GM21367 (cell line): ENCODE measurements around the gene MSH3.
"Not testable (repeated sequence)": the region's sequence is repeated elsewhere in the genome, so short reads cannot be mapped to it uniquely, and the experiment has no call there.

Experiments
- ATAC-seq: cut with Tn5 transposase; IDR thresholded peaks from one replicate; pipeline ENCODE4 v1.9.1; 2021; ENCODE audit not compliant: unreplicated experiment

The MSH3 gene

DNA sequence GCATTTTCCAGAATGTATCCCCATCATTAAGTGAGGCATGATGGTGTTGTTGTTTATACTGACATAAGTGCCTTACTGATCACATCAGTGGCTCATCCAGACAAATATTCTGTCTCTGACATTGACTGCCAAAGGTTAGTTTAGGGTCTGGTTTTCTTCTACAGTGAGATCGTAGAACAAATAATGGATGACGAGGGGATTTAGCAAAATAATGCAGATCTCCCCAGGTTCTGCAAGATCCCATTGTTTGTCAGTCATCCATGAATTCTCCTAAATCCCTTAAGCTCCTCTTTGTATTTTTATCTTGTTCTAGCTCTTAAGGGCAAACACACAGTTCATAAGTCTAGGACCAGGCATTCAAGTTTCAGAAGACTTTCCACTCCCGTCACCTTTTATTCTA is 93.5 kb downstream of the MSH3 start:
- ATAC-seq = no peak

DNA sequence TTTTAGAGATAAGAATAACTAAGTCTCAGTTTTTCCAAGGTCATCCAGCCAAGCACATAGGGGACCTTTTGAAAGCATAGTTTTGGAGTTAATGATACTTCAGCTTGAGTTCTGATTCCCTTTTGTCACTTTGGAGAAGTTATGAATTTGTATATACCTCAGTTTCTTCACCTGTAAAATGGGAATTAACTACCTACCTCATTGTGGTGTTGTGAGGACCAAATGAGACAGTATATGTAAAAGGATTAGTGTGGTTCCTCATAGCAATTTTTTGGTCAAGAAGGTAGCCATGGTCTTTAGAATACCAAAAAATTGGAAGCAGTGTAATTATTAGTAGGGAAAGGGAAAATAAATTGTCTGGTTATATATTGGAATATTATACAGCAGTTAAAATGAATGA is 98.0 kb downstream of the MSH3 start:
- ATAC-seq = no peak

GRCh38 chr5:80753712-80754111 is 99.3 kb downstream of the MSH3 start:
- no peak for ATAC-seq

GRCh38 chr5:80754900-80755299 is 100.4 kb downstream of the MSH3 start:
- peak; percentile 59 for ATAC-seq

GRCh38 chr5:80755626-80756025 is 101.2 kb downstream of the MSH3 start:
- ATAC-seq = peak; percentile 96

GRCh38 chr5:80756292-80756691 is 101.8 kb downstream of the MSH3 start:
- ATAC-seq = no peak

- ATAC-seq = no peak
Measured at GRCh38 chr5:80757290-80757689, 102.8 kb downstream of the MSH3 start.

DNA sequence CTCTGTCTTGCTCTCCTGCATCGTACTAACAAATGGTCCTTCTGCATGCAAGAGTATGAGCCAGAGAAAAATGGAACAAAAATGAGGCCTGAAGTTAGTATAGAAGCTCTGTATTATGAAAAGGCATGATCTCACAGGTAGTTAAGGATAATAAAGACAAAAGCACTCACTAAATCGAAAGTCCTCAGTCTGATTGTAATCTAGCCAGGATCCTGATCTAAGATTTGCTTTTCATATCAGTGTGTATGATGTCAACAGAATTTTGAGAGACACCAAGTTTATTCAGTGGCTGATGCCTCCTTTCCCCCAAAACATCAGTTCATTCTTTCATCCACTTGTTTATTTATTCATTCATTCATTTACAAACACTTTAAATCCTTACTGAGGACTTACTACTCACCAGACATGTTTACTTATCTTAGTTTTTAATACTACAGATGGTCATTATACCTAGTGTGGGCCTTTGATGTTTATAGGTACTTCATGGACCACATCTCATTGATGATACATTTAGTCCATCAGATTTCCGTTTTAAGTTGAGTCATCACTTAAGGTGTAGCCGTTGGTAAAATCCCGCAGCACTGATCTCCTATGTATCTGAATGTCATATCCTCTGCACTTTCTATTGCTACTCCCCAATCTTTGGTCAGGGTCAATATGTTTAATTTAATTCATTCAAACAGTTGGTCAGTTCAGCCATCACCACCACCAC is 105.6 kb downstream of the MSH3 start:
- ATAC-seq = no peak

GRCh38 chr5:80760680-80761079 is 106.2 kb downstream of the MSH3 start:
- ATAC-seq = no peak

- no peak for ATAC-seq
Measured at GRCh38 chr5:80761176-80761575, 106.7 kb downstream of the MSH3 start.

DNA sequence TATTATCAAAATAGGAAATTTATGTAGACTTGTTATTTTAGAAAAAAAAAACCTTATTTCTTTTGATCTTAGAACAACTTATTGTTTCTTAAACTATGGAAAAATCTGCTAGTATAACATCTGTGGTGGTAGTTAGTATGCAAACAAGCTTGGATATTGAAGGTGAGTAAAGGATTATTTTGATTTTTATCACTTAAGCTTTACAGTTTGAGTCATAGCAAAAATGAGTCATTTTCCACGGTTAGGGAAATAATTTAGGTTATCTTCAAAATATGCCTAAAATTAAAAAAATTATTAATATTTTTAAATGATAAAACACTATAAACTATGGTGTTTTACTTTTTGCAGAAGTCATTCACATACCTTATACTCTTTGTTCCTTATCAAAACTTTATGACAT is 107.5 kb downstream of the MSH3 start:
- ATAC-seq = no peak

GRCh38 chr5:80762573-80762972 is 108.1 kb downstream of the MSH3 start:
- ATAC-seq = no peak

- ATAC-seq = no peak
Measured at GRCh38 chr5:80763211-80763610, 108.8 kb downstream of the MSH3 start.

DNA sequence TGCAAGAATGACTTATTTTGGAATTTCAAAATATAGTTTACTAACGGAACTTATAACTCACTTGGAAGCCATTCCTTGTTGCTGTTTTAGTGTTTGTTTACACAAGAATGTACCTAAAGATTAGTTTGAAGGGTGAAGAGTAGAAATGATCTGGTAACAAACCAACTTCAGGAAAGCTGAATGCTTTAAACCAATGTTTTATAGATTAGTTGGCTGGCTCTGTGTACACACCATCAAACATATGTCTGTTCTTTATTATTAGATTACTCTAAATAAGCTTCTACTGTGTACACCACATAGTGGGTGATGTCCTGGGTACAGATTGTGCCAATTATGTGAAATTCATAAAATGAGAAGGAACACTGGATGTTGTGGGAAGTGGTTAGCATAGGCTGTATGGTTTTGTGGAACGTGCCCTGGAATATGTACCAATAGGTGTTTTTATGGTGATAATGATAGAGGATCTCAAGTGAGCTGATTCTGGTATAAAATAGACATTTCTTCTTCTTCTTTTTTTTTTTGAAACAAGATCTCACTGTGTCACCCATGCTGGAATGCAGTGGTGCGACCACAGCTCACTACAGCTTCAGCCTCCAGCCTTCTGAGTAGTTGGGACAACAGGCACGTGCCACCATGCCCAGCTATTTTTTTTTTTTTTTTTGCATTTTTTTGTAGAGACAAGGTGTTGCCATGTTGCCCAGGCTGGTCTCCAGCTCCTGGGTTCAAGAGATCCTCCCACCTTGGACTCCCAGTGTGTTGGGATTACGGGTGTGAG is 109.6 kb downstream of the MSH3 start:
- no peak for ATAC-seq

DNA sequence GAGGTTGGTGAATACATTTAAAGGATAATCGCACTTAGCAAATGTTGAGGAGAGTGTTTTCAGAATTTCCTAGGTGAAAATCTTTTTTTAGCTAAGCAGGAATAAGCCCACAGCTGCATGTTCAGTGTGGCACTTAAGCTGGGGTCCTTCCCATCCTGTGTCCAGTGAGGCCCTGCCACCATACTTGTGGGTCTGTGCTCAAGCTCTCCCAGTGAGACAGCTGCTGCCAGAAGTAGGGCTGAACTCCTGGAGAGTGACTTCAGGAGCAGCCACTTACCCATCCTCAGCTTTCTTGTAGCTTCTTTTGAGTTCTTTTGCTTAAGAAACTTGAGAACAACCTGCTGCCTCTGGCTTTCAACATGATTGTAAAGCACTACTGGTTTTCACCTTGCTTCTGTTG is 110.3 kb downstream of the MSH3 start:
- no peak for ATAC-seq

DNA sequence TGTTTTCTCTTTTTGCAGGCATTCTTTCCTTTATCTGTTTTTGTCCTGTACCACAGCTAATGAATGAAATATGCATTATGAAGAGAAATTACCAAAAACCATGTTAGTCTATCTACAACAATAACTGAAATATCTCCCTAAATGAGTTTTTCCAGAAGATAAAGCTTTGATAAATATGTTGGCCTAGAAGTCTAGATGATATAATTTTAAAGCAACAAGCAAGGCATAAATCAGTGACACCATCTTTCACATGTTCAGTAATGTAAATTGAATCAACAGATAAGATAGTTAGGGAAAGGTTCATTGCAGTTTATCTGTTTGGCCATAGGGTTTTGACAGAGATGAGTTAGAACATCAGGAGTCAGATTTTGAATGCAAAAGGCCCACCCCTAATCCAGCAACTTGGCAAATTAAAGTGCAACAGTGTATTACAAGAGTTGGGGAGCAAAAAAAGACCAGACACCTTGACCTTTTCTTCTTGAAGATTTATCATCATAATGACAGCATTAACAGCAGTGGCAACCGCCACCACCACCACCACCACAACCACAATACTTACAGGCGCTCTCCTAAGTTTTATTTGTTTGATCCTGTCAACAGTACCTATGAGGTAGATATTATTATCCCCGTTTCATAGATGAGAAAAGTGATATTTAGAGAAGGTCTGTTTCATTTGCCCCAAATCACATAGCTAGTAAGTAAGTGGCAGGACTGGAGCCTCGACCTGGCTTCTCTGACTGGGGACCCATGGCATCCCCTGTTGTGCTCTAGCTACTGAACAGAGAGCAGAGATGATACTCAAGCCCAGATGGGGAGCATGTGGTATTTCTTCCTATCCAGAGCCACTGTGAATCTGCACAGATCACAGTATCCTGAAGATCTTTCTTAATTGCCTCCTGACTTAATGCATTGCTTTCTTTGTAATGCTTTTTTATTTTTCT is 123.2 kb downstream of the MSH3 start:
- ATAC-seq = no peak

DNA sequence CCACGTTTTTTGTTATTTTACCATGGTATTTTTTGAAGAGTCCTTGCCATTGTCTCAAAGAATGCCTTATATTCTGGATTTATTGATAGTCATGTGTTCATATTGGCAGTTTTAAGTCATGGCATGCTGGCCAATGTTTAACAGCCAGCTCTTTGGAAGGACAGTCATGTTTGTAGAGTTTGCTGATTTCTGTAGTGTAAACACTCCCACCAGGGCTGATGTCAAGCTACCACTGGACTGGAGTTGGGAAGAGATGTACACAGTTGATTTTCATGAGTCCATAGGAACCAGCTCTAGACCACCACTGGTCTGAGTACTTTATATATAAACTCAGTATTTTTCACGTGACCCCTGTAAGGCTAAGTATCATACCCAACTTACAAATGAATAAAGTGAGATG is 125.6 kb downstream of the MSH3 start:
- no peak for ATAC-seq

GRCh38 chr5:80780761-80781285 is 126.4 kb downstream of the MSH3 start:
- no peak for ATAC-seq

DNA sequence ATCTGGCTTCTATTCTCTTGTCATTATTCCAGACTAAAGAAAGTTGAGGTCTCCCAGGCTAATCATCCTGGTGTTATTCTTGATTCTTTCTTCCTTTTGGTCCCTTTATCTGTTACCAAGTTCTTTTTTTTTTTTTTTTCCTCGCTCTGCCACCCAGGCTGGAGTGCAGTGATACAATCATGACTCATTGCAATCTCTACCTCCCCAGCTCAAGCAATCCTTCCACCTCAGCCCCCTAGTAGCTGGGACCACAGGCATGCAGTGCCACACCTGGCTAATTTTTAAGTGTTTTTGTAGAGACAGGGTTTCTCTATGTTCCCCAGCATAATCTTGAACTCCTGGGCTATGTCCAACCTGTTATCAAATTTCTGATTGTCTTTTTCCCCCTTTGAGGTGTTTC is 126.9 kb downstream of the MSH3 start:
- ATAC-seq = no peak

- ATAC-seq = no peak
Measured at GRCh38 chr5:80782626-80783025, 128.2 kb downstream of the MSH3 start.

DNA sequence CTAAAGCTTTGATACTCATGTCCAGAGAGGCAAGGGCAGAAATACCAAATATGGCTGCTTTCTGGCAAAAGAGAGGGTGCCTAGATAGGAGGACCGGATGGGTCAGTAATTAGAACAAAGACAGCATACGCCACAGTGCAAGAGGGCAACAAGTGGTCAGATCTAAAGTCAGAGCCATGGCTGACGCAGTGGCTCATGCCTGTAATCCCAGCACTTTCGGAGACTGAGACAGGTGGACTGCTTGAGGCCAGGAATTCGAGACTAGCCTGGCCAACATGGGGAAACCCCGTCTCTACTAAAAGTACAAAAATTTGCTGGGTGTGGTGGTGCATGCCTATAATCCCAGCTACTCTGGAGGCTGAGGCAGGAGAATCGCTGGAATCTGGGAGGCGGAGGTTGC is 129.3 kb downstream of the MSH3 start:
- not testable (repeated sequence) for ATAC-seq
